Esophagus squamous epithelium (tissue), 4 donors: ENCODE measurements around the gene ADAMTS2.

Experiments used
- POLR2A ChIP-seq, 4 donors: fragments of 450-650 bp; IDR thresholded peaks; one replicate each; pipeline ENCODE4 v1.6.1; 2017; ENCODE audit warnings: antibody characterized with exemption in 4 of 4, mild to moderate bottlenecking in 4 of 4, moderate library complexity in 3 of 4
- TF ChIP-seq, protein P1 (sequence below), 6 experiments: fragments of 450-650 bp in 4 of 6; fragments of 200-600 bp in 2 of 6; sonication (generic) in 2 of 6; IDR thresholded peaks; one replicate each; pipeline ENCODE4 v1.5.1; 2016 to 2019; ENCODE audit warnings: antibody characterized with exemption in 6 of 6, mild to moderate bottlenecking in 4 of 6, moderate library complexity in 4 of 6

DNA sequence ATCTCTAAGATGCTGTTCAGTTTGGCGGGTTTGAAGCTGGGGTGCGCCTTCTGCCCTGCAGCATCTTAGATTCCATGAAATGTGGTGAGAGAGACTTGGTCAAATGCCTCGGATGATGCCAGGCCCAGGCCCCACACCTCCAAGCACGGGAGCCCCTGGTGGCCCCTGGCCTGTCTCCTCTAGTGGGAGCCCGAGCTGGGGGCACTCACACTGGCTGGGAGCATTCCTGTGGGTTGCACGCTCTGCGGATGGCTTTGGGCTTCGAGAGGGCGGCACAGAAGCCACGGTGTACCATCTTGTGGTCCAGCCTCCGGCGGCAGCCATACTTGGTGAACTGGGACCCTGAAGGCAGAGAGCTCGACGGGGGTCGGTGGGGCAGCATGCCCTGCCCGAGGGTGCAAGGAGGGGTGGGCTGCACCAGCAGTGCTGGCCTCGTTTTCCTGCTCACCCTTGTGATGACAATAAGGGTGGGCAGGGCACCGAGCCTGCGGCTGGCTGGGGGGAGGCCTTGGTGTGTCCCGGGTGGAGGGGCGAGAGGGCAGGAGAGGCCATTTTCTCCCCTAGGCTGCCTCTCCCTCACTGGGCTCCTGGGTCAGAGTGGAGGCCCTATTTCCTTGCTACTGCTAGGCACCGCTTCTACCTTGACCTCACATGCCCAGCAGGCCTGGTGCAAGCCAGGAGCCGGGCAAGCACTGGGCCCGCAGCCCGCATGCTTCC, 219.3 kb downstream of the ADAMTS2 start:
- TF ChIP-seq, protein P1, sequence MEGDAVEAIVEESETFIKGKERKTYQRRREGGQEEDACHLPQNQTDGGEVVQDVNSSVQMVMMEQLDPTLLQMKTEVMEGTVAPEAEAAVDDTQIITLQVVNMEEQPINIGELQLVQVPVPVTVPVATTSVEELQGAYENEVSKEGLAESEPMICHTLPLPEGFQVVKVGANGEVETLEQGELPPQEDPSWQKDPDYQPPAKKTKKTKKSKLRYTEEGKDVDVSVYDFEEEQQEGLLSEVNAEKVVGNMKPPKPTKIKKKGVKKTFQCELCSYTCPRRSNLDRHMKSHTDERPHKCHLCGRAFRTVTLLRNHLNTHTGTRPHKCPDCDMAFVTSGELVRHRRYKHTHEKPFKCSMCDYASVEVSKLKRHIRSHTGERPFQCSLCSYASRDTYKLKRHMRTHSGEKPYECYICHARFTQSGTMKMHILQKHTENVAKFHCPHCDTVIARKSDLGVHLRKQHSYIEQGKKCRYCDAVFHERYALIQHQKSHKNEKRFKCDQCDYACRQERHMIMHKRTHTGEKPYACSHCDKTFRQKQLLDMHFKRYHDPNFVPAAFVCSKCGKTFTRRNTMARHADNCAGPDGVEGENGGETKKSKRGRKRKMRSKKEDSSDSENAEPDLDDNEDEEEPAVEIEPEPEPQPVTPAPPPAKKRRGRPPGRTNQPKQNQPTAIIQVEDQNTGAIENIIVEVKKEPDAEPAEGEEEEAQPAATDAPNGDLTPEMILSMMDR (IDR thresholded peaks at IDR 0.05) = no peak
- no peak for TF ChIP-seq POLR2A (IDR thresholded peaks at IDR 0.05)
